H1 (cell line): ENCODE results near the gene HDDC3.

Source experiments
- CBX8 ChIP-seq: fragments of 300-800, 300-1000 bp; sonication (generic); IDR thresholded peaks from 2 replicates; pipeline ENCODE4 v1.7.1; 2016; ENCODE audit warnings: low read depth, low read length, borderline replicate concordance
- CEBPB ChIP-seq: IDR thresholded peaks from 2 replicates; pipeline ENCODE4 v1.6.1; 2012; ENCODE audit warnings: low read depth, low read length
- JUN ChIP-seq: IDR thresholded peaks from 2 replicates; pipeline ENCODE4 v1.6.1; 2011; ENCODE audit warnings: low read depth, mild to moderate bottlenecking, improper control_type of control experiment, low read length
- KDM5A ChIP-seq: fragments of 200-600 bp; IDR thresholded peaks from 2 replicates; pipeline ENCODE4 v1.7.1; 2012; ENCODE audit warnings: mild to moderate bottlenecking, low read length, inconsistent platforms, mixed read lengths
- POLR2AphosphoS5 ChIP-seq: IDR thresholded peaks from 2 replicates; pipeline ENCODE4 v1.6.1; 2011; ENCODE audit warnings: low read depth, low read length
- TEAD4 ChIP-seq: IDR thresholded peaks from 2 replicates; pipeline ENCODE4 v1.6.1; 2012; ENCODE audit warnings: low read depth, low read length, inconsistent platforms, mixed read lengths
- TF ChIP-seq, protein P1 (sequence below), 3 experiments: IDR thresholded peaks; 1 replicate in 2 of 3; 2 replicates in 1 of 3; pipeline versions ENCODE4 v1.5.1 to v1.6.1; 2011; ENCODE audit warnings: low read length in 3 of 3, mild to moderate bottlenecking in 3 of 3, inconsistent platforms in 2 of 3, low read depth in 1 of 3, moderate library complexity in 1 of 3; ENCODE audit not compliant: insufficient read depth in 1 of 3; ENCODE audit errors: control extremely low read depth in 1 of 3
- TF ChIP-seq, protein P2 (sequence below): IDR thresholded peaks from 2 replicates; pipeline ENCODE4 v1.6.1; 2012; ENCODE audit warnings: low read length, inconsistent platforms

DNA sequence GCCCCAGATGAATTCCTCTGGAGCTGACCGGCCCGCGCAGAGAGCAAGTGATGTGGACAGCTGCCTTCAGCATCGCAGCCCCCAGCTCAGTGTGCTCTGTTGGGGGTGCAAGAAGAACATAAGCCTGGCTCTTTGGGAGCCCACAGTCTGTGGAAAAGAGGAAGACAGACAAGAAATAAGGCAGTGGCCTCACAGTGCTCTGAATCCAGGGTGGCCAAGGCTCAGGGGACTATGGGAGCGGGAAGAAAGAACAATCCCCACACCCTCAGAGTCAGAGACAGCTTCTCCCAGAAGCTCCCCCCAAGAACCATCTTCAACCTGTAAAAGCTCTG, 277 bp upstream of the HDDC3 start:
- TF ChIP-seq, protein P1, sequence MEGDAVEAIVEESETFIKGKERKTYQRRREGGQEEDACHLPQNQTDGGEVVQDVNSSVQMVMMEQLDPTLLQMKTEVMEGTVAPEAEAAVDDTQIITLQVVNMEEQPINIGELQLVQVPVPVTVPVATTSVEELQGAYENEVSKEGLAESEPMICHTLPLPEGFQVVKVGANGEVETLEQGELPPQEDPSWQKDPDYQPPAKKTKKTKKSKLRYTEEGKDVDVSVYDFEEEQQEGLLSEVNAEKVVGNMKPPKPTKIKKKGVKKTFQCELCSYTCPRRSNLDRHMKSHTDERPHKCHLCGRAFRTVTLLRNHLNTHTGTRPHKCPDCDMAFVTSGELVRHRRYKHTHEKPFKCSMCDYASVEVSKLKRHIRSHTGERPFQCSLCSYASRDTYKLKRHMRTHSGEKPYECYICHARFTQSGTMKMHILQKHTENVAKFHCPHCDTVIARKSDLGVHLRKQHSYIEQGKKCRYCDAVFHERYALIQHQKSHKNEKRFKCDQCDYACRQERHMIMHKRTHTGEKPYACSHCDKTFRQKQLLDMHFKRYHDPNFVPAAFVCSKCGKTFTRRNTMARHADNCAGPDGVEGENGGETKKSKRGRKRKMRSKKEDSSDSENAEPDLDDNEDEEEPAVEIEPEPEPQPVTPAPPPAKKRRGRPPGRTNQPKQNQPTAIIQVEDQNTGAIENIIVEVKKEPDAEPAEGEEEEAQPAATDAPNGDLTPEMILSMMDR (IDR thresholded peaks at IDR 0.05; ENCODE audit: control extremely low read depth in 1 of 3, insufficient read depth in 1 of 3, low read depth in 1 of 3, low read length in 3 of 3), result no peak
- no peak for TF ChIP-seq CBX8
- no peak for TF ChIP-seq TEAD4
- TF ChIP-seq JUN, result no peak
- TF ChIP-seq CEBPB, result no peak
- TF ChIP-seq, protein P2, sequence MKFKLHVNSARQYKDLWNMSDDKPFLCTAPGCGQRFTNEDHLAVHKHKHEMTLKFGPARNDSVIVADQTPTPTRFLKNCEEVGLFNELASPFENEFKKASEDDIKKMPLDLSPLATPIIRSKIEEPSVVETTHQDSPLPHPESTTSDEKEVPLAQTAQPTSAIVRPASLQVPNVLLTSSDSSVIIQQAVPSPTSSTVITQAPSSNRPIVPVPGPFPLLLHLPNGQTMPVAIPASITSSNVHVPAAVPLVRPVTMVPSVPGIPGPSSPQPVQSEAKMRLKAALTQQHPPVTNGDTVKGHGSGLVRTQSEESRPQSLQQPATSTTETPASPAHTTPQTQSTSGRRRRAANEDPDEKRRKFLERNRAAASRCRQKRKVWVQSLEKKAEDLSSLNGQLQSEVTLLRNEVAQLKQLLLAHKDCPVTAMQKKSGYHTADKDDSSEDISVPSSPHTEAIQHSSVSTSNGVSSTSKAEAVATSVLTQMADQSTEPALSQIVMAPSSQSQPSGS, result no peak
- no peak for TF ChIP-seq POLR2AphosphoS5
- no peak for TF ChIP-seq KDM5A
